ENCODE data around the gene COX17. TPM values are rescaled to one million over a fixed set of nuclear protein-coding genes. Genes with fewer than 3 reads are reported as not detected.

The COX17 gene
- total RNA-seq, 2 experiments from 2014 or later: 52.7 to 54.5 TPM

DNA sequence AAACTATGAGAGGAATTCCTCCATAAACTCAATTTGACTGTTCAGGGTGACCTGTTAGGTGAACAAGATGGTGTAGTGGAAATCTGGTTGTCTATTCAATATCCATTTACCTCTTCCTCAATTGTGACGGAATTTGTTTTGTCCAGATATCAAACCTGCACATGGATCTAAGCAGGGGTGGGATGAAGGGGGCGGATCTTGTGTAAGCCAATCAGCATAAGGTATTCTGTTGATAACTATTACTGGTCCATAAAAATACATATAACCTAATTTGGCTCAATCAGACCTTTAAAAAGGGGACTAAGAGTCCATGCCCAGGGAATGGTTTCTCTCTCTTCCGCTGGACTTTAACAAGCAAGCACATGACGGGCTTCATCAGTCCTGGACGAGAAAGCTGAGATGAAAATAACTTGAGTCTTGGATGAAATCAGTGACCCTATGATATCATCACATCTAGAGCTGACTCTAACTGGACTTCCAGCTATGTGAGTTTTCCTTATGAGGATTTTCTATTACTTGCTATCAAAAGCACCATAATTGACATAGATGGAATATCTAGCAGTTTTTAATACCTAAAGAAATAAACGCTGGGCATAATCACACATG is 11.1 kb downstream of the COX17 start:
- Mint-ChIP-seq H3K36me3 (ENCODE audit: low read depth) (peaks cover 25% of the 10 kb centered on the region), H3K4me1 (peaks cover 8% of the 10 kb centered on the region), H3K9me3 (no peaks in the 10 kb centered on the region), H3K4me3 (no peak overlapping the region), H3K27ac (no peak overlapping the region), H3K27me3 (no peaks in the 10 kb centered on the region)
- CTCF ChIA-PET: interaction anchor here (1.0 kb wide), 1 partner anchor 9 kb away, joined by 3 read pairs; no protein-coding TSS in a partner anchor
- POLR2A ChIA-PET: no interaction called here
- DNase-seq: no peak

DNA sequence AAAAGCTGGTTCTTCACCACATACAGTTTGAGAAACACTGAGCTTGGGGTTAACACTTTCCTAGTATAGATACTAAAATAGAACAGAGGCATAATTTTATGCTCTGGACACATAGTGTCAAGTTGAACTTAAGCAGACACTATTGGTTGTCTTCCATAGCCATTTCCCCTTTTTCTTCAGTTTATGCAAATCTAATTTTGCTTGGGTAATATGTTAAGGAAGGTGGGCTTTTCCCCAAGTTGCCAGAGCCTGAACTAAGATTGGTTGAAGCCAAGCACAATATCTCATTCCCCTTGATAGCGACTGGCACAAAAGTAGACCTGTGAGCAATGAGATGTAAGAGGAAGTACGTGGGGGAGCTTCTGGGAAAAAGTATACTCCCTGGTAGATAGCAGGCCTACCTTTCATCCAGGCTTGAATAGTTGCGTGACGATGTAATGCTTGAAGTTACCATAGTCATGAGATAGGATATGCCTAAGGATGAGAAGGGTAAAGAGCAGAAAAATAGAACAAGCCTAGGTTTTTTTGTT is 12.3 kb downstream of the COX17 start:
- Mint-ChIP-seq H3K36me3 (ENCODE audit: low read depth) (peaks cover 19% of the 10 kb centered on the region), H3K27ac (no peak overlapping the region), H3K9me3 (no peaks in the 10 kb centered on the region), H3K4me3 (no peak overlapping the region), H3K27me3 (no peaks in the 10 kb centered on the region), H3K4me1 (peaks cover 7% of the 10 kb centered on the region)
- POLR2A ChIA-PET: no interaction called here
- CTCF ChIA-PET: no interaction called here
- no peak for DNase-seq

DNA sequence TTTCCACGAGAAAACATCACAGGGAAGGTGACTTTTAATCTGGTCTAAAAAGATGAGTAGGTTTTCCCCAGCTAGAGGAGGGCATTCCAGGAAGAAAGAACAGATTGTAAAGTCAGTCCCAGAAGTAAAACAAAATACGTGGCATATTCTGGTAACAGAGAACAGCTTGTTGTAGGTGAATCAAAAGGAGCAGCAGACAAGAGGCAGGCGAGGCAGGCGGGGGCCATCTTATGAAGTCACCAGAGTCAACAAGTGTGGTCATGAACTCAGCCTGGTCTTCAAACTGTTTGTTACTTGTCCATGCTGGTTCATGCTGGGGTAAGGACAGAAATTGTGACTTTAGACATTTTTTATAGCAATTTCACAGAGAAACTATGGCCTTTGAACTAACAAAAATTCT is 12.8 kb downstream of the COX17 start:
- Mint-ChIP-seq H3K9me3 (no peaks in the 10 kb centered on the region), H3K4me3 (no peak overlapping the region), H3K4me1 (peaks cover 5% of the 10 kb centered on the region), H3K36me3 (ENCODE audit: low read depth) (peaks cover 19% of the 10 kb centered on the region), H3K27me3 (no peaks in the 10 kb centered on the region), H3K27ac (no peak overlapping the region)
- ChIA-PET CTCF (no interaction called here), POLR2A (no interaction called here)
- DNase-seq: no peak

DNA sequence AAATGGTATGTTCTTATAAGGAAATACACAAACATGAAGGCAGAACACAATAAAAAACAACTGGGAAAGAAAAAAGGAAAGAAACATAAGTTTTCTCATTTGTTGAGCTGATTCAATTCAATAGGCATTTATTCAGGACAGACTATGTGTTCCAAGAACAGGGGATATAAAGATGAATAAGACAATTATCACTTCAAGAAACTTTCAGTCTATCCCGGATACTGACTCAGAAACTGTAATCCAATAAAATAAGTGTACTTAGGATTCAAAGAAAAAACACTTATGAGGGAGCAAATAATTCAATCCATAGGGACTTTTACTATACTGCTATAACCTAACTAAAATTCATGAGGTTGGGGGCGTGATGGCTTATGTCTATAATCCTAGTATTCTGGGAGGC is 13.3 kb downstream of the COX17 start:
- no peak for DNase-seq
- Mint-ChIP-seq H3K4me3 (no peak overlapping the region), H3K27me3 (no peaks in the 10 kb centered on the region), H3K9me3 (no peaks in the 10 kb centered on the region), H3K4me1 (peaks cover 5% of the 10 kb centered on the region), H3K36me3 (ENCODE audit: low read depth) (peaks cover 15% of the 10 kb centered on the region), H3K27ac (no peak overlapping the region)
- ChIA-PET POLR2A (no interaction called here), CTCF (interaction anchor here (1.3 kb wide), 1 partner anchor 11 kb away, joined by 5 read pairs; no protein-coding TSS in a partner anchor)

DNA sequence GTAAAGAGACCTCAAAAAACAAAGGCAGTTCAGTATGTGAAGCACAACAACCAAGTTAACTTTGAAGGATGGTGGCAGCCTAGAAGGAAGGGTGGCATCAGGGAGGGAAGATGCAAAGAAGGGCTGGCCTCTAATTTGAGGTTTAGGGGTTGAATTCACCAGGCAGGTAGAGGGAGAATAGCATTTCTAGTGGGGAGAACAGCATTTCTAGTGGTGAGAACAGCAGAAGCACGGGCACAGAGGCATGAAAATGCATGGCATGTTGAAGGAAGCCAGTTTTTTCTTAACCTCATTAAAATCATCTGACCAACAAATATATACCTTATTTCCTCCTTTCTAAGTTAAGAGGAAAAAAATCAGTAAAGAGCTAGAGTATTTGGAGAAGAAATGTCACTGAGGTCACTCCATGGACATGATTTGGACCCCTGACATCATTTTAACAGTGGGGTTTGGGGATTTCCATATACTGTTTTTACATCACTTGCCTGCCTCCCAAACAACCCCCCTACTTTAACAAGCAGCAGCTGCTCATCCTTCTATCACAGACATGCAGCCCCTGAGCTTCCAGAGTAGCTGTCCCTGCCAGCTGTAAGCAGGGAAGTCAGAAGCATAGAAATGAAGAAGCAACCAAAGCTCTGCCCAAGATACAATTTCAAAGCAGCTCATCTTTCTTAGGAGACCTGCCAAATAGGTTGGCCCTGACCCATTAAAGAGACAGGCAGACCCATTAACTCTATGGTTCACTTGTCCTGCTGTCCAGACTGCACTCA is 14.4 kb downstream of the COX17 start:
- H3K4me3 Mint-ChIP-seq: no peak overlapping the region
- peaks cover 13% of the 10 kb centered on the region for H3K36me3 Mint-ChIP-seq (ENCODE audit: low read depth)
- DNase-seq: no peak
- H3K4me1 Mint-ChIP-seq: peaks cover 10% of the 10 kb centered on the region
- ChIA-PET POLR2A (interaction anchor here (0.9 kb wide), 1 partner anchor 14 kb away, joined by 3 read pairs; no protein-coding TSS in a partner anchor), CTCF (interaction anchor here (0.8 to 1.3 kb wide), 5 partner anchors 10 to 63 kb away, joined by 3 to 5 read pairs (median 4); no protein-coding TSS in a partner anchor)
- H3K9me3 Mint-ChIP-seq: no peaks in the 10 kb centered on the region
- no peak overlapping the region for H3K27ac Mint-ChIP-seq
- H3K27me3 Mint-ChIP-seq: no peaks in the 10 kb centered on the region

DNA sequence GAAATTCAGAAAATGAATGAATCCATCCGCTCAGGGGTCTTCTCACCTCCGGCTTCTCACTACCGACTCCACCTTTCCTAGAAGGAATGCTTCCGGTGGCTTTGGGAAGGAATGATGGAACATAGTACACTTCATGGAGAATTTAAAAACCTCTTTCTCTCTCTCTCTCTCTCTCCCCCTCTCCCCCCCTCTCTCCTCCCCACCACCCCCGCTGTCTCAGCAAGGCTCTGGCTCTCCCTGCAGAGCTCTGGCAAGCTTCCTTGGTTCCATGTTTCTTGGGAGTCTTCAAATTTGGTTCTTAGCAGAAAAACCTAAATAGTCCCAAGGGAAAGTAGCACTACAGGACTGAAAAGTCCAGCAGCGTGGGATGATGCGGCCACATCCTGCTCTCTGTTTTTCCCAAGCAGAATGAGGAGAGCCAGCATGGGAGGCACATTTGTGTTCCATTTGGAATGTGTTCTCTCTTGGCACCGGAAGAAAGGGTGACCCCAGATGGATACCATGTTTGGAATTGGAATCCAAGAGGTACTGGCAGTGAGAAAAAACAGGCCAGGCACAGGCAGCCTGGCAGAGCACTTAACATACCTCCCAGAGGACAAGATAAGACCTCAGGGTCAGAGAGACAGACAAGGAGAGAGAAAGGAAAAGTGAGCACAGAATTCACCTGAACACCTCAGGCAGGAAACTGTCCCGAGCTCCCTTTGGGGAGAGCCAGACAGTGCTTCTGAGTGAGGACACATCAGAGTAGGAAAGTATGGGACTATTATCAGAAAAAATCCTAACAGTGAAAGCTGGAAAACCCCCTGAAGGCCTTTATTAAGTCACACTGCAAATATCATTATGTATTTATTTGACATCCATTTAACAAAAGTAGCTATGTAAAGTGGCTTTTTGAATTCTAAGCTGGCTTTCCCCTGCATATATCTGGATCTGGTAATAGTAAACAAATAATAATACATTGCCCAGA is 16.4 kb downstream of the COX17 start, which contains the start of gene POPDC2:
POPDC2 (minus strand) TSS at position 116 of the 967 bp plus-strand sequence. CDS start 166 bp downstream, outside the sequence.
- Mint-ChIP-seq H3K27ac (no peak within 1 kb of the TSS), H3K9me3 (no peaks in the 10 kb centered on the region), H3K36me3 (ENCODE audit: low read depth) (no peaks in the 10 kb centered on the region), H3K4me3 (no peak within 1 kb of the TSS), H3K4me1 (peaks cover 15% of the 10 kb centered on the region), H3K27me3 (no peaks in the 10 kb centered on the region)
- CTCF ChIA-PET: interaction anchor here (1.0 to 1.2 kb wide), 4 partner anchors 14 to 21 kb away, joined by 3 read pairs; no protein-coding TSS in a partner anchor
- DNase-seq: no peak
- POLR2A ChIA-PET: no interaction called here

DNA sequence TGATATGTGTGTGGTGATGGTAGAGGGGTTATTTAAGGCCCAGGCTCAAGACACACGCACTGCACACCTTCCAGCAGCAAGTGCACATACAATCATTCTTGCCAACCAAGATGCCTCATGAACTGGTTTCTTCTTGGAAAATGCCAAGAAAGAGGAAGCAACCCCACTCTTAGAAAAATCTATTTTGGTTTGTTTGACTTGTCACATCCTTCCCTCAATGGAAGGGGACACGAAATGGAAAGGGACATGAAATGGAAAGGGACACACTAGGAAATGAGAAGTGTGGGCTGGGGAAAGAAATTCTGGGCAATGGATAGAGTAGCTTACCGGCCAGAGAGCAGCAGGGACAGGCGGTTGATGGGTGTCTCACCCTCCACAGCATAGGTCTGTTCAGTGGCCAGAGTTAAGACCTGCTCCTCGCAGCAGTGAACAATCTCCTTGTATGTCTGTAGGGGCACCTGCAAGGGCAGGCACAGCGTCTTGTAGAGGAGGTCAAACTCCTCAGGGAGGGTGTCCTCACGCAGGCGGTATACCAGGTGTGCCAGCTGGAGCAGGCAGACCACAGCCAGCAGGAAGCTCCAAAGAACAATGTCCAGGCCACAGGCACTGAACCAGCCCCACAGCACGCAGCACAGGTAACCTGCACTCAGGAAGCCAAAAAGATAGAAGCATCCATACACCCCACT is 17.5 kb downstream of the COX17 start:
- Mint-ChIP-seq H3K27ac (no peak overlapping the region), H3K4me3 (no peak overlapping the region), H3K36me3 (ENCODE audit: low read depth) (no peaks in the 10 kb centered on the region), H3K9me3 (no peaks in the 10 kb centered on the region), H3K27me3 (no peaks in the 10 kb centered on the region), H3K4me1 (peaks cover 10% of the 10 kb centered on the region)
- POLR2A ChIA-PET: no interaction called here
- DNase-seq: no peak
- CTCF ChIA-PET: interaction anchor here (1.2 kb wide), 1 partner anchor 21 kb away, joined by 3 read pairs; no protein-coding TSS in a partner anchor

DNA sequence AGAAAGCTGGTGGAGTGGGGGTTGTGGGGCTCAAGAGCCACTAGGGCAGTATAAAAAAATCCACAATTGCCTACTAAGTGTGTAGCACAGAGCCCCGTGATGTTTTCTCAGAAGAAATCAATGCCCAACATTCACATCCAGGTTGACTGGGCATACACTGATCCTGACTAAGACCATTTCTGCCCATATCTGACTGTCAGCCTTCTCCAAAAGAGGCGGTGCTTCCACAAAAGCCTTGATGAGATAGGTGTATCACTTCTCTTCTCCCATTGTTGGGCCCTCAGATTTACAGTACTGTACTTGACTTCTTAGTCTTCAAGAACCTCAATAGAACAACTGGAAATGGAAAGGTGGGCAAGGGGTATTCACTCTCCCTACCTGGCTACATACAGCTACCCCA is 18.2 kb downstream of the COX17 start:
- ChIA-PET CTCF (no interaction called here), POLR2A (no interaction called here)
- Mint-ChIP-seq H3K36me3 (ENCODE audit: low read depth) (no peaks in the 10 kb centered on the region), H3K4me1 (peaks cover 10% of the 10 kb centered on the region), H3K27me3 (no peaks in the 10 kb centered on the region), H3K4me3 (no peak overlapping the region), H3K9me3 (no peaks in the 10 kb centered on the region), H3K27ac (no peak overlapping the region)
- no peak for DNase-seq

DNA sequence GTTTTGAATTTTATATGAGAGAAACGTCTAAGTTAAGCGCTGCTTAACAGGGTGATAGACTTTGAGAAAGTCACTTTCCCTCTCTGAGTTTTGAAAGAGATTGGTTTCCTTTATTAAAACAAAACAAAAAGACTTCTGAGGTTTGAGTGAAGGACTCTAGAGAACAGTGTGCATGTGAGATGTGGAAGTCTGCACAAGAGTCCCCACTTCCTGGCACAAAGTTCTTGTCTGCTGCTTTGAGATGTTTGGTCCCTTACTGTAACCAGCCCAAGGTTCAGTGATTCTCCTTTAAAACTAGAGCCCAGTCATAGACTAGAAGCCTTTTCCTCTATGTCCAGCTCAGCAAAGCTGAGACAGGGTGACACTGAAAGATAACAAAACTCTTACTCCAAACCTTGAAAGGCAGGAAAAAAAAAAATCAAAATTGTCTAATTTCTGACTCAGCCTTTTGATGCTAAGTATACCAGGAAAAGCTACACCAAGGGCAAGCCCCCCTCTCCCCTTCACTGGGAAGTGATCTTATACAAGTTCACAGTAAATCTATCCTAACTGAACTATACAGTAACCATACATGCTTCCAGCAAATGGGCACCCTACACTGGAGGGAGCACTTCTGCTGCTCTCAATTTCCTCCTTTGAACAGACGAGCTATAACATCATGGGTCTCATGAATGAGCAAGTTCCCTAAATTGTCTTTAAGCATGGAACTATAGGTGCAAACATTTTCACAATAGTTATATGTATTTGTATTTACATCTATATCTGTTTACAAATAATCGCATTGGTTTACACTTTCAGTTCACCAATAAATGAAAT is 19.1 kb downstream of the COX17 start:
- H3K27me3 Mint-ChIP-seq: no peaks in the 10 kb centered on the region
- H3K36me3 Mint-ChIP-seq (ENCODE audit: low read depth): no peaks in the 10 kb centered on the region
- H3K4me1 Mint-ChIP-seq: peaks cover 10% of the 10 kb centered on the region
- ChIA-PET CTCF (interaction anchor here (0.7 to 1.9 kb wide), 3 partner anchors 9 to 15 kb away, joined by 3 to 6 read pairs (median 4); no protein-coding TSS in a partner anchor), POLR2A (no interaction called here)
- no peak for DNase-seq
- H3K9me3 Mint-ChIP-seq: no peaks in the 10 kb centered on the region
- H3K4me3 Mint-ChIP-seq: no peak overlapping the region
- H3K27ac Mint-ChIP-seq: peak overlapping the region; percentile 10

DNA sequence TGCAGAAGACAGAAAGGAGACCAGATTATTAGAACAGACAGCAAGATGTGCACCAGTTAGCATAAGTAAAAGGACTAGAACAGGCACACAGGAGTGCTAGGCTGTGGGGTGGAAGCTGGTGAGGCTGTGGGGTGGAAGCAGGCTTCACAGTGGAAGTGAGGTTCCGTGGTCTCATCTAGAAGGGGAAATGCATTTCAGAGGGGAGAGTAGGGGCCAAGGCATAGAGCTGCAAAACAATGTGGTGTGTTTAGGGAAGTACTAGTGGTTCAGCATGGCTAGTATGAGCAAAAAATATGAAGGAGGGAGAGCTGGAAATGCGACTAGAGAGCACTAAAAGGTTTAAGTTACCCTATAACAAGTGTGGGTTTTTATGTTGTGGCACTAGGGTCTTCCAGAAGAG is 23.3 kb downstream of the COX17 start:
- Mint-ChIP-seq H3K36me3 (ENCODE audit: low read depth) (no peaks in the 10 kb centered on the region), H3K27me3 (no peaks in the 10 kb centered on the region), H3K4me3 (no peak overlapping the region), H3K27ac (no peak overlapping the region), H3K9me3 (no peaks in the 10 kb centered on the region), H3K4me1 (peaks cover 10% of the 10 kb centered on the region)
- DNase-seq: no peak
- POLR2A ChIA-PET: no interaction called here
- CTCF ChIA-PET: interaction anchor here (0.9 to 1.0 kb wide), 2 partner anchors 12 to 19 kb away, joined by 4 to 5 read pairs; no protein-coding TSS in a partner anchor

DNA sequence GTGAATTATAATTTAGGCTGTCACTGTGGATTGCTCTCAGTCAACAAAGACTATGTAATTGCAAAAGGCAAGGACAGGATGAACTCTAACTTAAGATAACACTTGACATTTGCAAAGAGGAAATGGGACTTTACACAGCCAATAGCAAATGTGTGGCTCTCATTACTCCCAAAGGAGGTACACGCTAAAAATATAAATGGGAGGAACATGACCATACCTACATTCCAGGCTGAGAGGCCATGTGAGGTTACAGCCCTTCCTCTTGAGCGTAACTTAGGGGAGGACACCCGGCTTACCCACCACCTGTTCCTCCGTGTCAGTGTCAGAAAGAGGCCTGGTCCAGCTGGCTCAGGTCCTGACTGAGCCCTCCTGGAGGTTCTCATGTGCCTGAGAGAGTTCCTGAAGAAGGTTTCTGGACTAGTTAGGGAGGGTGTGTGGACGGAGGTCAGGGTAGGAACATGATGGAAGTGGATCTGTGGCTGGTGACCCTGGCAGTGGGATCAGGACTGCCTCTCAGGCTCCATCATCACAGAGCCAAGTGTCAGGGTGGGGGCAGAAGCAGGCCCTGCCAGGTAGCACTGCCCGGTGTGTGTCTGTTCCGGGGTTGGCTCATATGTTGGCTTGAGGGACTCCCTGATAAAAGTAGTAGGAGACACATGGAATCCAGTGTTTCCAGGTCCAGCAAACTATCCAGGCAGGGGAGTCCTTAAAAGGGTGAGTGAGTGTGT is 24.7 kb downstream of the COX17 start:
- Mint-ChIP-seq H3K9me3 (no peaks in the 10 kb centered on the region), H3K36me3 (ENCODE audit: low read depth) (no peaks in the 10 kb centered on the region), H3K27me3 (no peaks in the 10 kb centered on the region), H3K27ac (no peak overlapping the region), H3K4me1 (peaks cover 2% of the 10 kb centered on the region), H3K4me3 (no peak overlapping the region)
- ChIA-PET CTCF (no interaction called here), POLR2A (no interaction called here)
- no peak for DNase-seq

Data from activated CD4-positive, alpha-beta T cell treated with anti-CD3 and anti-CD28 coated beads, Interleukin-2, amount 10 ng/mL, durations not matched to agents 7 days and 5 days (primary cell).